ENCODE data around the gene EFCAB14. TPM values are rescaled to one million over a fixed set of nuclear protein-coding genes. Genes with fewer than 3 reads are reported as not detected.
"Not testable (repeated sequence)": the region's sequence is repeated elsewhere in the genome, so short reads cannot be mapped to it uniquely, and the experiment has no call there.

EFCAB14 gene
- total RNA-seq, 2 experiments from 2014 or later = 96.1 to 96.9 TPM

DNA sequence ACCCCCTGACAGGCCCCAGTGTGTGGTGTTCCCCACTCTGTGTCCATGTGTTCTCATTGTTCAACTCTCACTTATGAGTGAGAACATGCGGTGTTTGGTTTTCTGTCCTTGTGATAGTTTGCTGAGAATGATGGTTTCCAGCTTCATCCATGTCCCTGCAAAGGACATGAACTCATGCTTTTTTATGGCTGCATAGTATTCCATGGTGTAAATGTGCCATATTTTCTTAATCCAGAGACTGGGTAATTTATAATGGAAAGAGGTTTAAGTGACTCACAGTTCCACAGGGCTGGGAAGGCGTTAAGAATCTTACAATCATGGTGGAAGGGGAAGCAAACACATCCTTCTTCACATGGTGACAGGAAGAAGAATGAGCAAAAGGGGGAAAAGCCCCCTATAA, 64.2 kb downstream of the EFCAB14 start:
- H3K36me3 Mint-ChIP-seq (ENCODE audit: low read depth) = peaks cover 80% of the 10 kb centered on the region
- not testable (repeated sequence) for DNase-seq, H3K9me3 Mint-ChIP-seq, H3K27me3 Mint-ChIP-seq, H3K27ac Mint-ChIP-seq, H3K4me3 Mint-ChIP-seq
- POLR2A ChIA-PET = interaction anchor here (1.1 kb wide), 1 partner anchor 117 kb away, joined by 3 read pairs; no protein-coding TSS in a partner anchor
- CTCF ChIA-PET = interaction anchor here (1.0 kb wide), 1 partner anchor 31 kb away, joined by 3 read pairs; no protein-coding TSS in a partner anchor
- H3K4me1 Mint-ChIP-seq = peaks cover 27% of the 10 kb centered on the region

DNA sequence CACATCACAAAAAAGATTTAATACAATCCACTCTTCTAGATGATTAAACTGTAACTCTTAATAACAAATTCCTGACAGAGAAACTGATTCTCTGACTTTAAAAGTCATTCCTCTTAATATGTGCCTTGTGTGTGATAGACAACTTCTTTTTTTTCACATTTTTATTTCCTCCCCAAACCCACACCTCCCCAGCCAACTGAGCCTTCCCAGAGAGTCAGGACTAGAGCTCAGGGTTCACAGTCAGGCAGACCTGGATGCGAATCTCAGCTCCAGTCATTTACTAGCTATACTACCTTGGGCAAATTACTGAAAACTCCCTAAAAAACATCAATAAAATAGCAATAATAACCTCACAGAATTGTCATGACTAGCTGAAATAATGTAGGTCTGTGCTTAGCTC, 64.9 kb downstream of the EFCAB14 start:
- no peak for DNase-seq
- POLR2A ChIA-PET = interaction anchor here (1.1 kb wide), 1 partner anchor 116 kb away, joined by 3 read pairs; no protein-coding TSS in a partner anchor
- Mint-ChIP-seq H3K9me3 (peaks cover 15% of the 10 kb centered on the region), H3K36me3 (ENCODE audit: low read depth) (peaks cover 81% of the 10 kb centered on the region), H3K4me1 (peaks cover 21% of the 10 kb centered on the region), H3K4me3 (no peak overlapping the region), H3K27me3 (no peaks in the 10 kb centered on the region), H3K27ac (no peak overlapping the region)
- CTCF ChIA-PET = interaction anchor here (1.0 kb wide), 2 partner anchors 10 to 30 kb away, joined by 3 to 4 read pairs; no protein-coding TSS in a partner anchor

DNA sequence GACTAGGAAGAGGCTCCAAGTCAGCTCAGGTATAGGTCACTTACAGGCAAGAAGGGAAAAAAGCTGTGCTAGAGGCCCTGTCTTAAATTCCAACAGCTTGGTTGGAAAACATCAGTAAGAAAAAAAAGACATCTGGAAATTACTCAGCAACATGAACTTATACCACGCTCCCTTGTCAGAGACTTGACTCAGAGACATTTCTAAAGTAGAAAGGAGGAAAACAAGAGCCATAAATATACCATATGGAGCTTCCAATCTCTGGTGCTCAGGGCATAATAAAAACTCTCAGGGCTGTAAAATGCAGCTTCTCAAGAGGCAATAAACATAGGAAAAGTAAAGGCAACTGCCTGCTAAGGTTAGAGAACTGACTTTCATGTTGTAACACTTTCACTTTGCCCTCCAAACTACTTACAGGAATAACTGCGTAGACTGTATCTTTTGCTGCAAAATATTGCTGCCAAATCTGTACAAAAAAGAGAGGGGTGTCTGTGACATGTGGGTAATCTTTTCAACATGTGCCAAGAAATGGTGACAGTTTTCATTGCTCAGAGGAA, 65.4 kb downstream of the EFCAB14 start:
- CTCF ChIA-PET = interaction anchor here (1.0 kb wide), 2 partner anchors 10 to 30 kb away, joined by 3 to 4 read pairs; no protein-coding TSS in a partner anchor
- peak overlapping the region; percentile 16 for H3K27ac Mint-ChIP-seq

DNA sequence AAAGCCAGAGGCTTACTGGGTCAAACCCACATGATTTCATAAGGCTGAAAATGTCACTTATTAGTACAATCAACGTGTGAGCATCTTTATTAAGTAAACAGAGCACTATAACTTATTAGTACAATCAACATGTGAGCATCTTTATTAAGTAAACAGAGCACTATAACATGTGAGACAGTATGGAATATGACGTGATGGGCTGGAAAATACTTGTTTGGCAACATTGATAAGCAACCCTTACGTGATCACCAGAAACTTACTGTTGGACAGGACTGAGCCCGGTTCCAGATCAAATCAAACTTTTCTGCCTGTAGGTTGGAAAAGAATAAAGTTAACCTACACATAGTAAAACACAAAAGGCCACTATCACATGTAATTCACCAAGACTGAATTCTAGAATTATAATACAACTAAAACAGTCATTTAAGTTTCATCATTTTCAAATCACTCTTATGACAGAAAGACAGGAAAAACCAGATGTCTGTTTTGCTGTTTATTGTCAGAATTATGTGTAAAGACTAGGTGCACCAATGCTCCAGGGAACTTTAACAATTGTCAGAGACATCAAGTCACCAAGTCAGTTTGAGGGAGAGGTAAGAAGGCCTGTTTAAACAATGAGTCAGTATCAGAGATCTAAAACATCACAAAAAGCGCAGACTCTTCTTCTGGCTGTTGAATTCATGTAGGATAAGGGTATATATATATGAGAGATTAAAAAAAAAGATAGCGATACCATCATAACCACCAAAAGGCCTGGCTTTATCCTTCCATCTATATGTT, 66.4 kb downstream of the EFCAB14 start:
- Mint-ChIP-seq H3K4me1 (peaks cover 18% of the 10 kb centered on the region), H3K27me3 (no peaks in the 10 kb centered on the region), H3K27ac (no peak overlapping the region), H3K4me3 (no peak overlapping the region), H3K9me3 (peaks cover 15% of the 10 kb centered on the region), H3K36me3 (ENCODE audit: low read depth) (peaks cover 78% of the 10 kb centered on the region)
- ChIA-PET CTCF (no interaction called here), POLR2A (no interaction called here)
- DNase-seq = no peak

More for the DNA sequence above, 65.4 kb downstream of the EFCAB14 start:
- Mint-ChIP-seq H3K27me3 (no peaks in the 10 kb centered on the region), H3K9me3 (peaks cover 15% of the 10 kb centered on the region), H3K36me3 (ENCODE audit: low read depth) (peaks cover 84% of the 10 kb centered on the region), H3K4me3 (no peak overlapping the region), H3K4me1 (peaks cover 21% of the 10 kb centered on the region)
- DNase-seq = no peak
- POLR2A ChIA-PET = no interaction called here

DNA sequence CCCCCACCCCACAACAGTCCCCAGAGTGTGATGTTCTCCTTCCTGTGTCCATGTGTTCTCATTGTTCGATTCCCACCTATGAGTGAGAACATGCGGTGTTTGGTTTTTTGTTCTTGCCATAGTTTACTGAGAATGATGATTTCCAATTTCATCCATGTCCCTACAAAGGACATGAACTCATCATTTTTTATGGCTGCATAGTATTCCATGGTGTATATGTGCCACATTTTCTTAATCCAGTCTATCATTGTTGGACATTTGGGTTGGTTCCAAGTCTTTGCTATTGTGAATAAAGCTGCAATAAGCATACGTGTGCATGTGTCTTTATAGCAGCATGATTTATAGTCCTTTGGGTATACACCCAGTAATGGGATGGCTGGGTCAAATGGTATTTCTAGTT, 67.8 kb downstream of the EFCAB14 start:
- Mint-ChIP-seq H3K9me3 (peaks cover 15% of the 10 kb centered on the region), H3K36me3 (ENCODE audit: low read depth) (peaks cover 75% of the 10 kb centered on the region), H3K4me1 (peaks cover 19% of the 10 kb centered on the region)
- DNase-seq, POLR2A ChIA-PET, H3K27ac Mint-ChIP-seq, H3K27me3 Mint-ChIP-seq, H3K4me3 Mint-ChIP-seq: not testable (repeated sequence)
- CTCF ChIA-PET = interaction anchor here (0.6 kb wide), 1 partner anchor 435 kb away, joined by 3 read pairs; no protein-coding TSS in a partner anchor

DNA sequence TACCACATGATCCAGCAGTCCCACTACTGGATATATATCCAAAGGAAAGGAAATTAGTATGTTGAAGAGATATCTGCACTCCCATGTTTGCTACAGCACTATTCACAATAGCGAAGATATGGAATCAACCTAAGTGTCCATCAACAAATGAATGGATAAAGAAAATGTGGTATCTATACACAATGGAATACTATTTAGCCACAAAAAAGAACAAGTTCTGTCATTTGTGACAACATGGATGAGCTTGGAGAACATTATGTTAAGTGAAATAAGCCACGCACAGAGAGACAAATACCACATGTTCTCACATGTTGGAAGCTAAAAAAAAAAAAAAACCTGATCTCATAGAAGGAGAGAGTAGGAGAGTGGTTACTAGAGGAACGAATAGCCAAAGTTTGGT, 68.4 kb downstream of the EFCAB14 start:
- H3K4me1 Mint-ChIP-seq = peaks cover 19% of the 10 kb centered on the region
- POLR2A ChIA-PET = no interaction called here
- H3K36me3 Mint-ChIP-seq (ENCODE audit: low read depth) = peaks cover 69% of the 10 kb centered on the region
- CTCF ChIA-PET = interaction anchor here (0.6 kb wide), 2 partner anchors 57 to 434 kb away, joined by 3 to 4 read pairs; no protein-coding TSS in a partner anchor
- H3K4me3 Mint-ChIP-seq = no peak overlapping the region
- H3K27me3 Mint-ChIP-seq = no peaks in the 10 kb centered on the region
- peaks cover 15% of the 10 kb centered on the region for H3K9me3 Mint-ChIP-seq
- H3K27ac Mint-ChIP-seq = no peak overlapping the region
- DNase-seq = no peak

DNA sequence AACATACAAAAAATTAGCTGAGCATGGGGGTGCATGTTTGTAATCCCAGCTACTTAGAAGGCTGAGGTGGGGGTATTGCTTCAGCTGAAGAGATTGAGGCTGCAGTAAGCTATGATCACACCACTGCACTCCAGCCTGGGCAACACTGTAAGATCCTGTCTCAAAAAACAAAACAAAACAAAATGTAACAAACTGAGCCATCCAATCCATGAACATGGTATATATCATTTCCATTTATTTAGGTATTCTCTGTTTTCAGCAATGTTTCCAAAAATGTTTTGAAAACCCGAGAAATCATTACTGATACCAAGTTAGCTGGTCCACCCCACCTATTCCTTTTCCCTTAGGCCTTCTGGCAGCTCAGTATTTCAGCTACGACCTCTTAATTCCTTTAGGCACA, 69.2 kb downstream of the EFCAB14 start:
- POLR2A ChIA-PET = interaction anchor here (1.1 kb wide), 1 partner anchor 46 kb away, joined by 3 read pairs; the partner anchor contains the start of gene MKNK1
- H3K9me3 Mint-ChIP-seq = peaks cover 12% of the 10 kb centered on the region
- DNase-seq = no peak
- CTCF ChIA-PET = interaction anchor here (0.6 kb wide), 1 partner anchor 56 kb away, joined by 4 read pairs; no protein-coding TSS in a partner anchor
- H3K27ac Mint-ChIP-seq = no peak overlapping the region
- H3K4me1 Mint-ChIP-seq = peaks cover 19% of the 10 kb centered on the region
- no peaks in the 10 kb centered on the region for H3K27me3 Mint-ChIP-seq
- peaks cover 63% of the 10 kb centered on the region for H3K36me3 Mint-ChIP-seq (ENCODE audit: low read depth)
- H3K4me3 Mint-ChIP-seq = no peak overlapping the region

DNA sequence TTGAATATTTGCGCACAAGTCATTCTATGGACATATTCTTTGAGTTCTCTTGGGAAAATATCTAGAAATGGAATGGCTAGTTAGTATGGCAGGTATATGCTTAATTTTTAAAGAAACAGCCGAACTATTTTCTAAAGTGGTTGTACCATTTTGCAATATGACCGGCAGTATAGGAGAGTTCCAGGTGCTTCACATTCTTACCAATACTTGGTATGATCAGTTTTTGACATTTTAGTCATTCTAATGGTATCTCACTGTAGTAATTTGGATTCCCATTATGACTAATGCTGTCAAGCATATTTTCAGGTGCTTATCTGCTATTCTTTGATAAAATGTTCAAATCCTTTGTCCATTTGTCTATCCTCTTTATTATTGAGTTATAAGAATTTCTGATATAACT, 71.3 kb downstream of the EFCAB14 start:
- ChIA-PET POLR2A (no interaction called here), CTCF (interaction anchor here (0.6 kb wide), 1 partner anchor 522 kb away, joined by 3 read pairs; no protein-coding TSS in a partner anchor)
- H3K4me3 Mint-ChIP-seq = no peak overlapping the region
- H3K4me1 Mint-ChIP-seq = peaks cover 5% of the 10 kb centered on the region
- no peaks in the 10 kb centered on the region for H3K27me3 Mint-ChIP-seq
- peaks cover 48% of the 10 kb centered on the region for H3K36me3 Mint-ChIP-seq (ENCODE audit: low read depth)
- peaks cover 10% of the 10 kb centered on the region for H3K9me3 Mint-ChIP-seq
- DNase-seq = no peak
- no peak overlapping the region for H3K27ac Mint-ChIP-seq

DNA sequence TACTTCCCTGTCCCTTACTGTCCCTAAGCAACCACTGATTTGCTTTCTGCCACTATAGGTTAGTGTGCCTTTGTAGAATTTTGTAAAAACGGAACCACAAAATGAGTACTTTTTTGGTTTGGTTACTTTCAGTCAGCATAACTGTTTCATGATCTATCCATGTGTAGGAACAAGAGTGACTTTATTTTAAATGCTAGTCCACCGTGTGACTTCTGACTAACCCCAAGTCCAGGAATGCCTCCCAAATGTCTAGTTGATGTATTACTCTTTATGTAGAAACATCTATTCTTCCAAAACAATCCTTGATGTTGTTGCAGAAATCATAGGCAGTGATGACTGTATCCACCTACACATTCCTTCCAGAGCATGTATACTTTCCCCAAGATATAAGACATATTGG, 72.1 kb downstream of the EFCAB14 start:
- no peak overlapping the region for H3K4me3 Mint-ChIP-seq
- no peak overlapping the region for H3K27ac Mint-ChIP-seq
- no peaks in the 10 kb centered on the region for H3K27me3 Mint-ChIP-seq
- peaks cover 47% of the 10 kb centered on the region for H3K36me3 Mint-ChIP-seq (ENCODE audit: low read depth)
- POLR2A ChIA-PET = no interaction called here
- peaks cover 10% of the 10 kb centered on the region for H3K9me3 Mint-ChIP-seq
- H3K4me1 Mint-ChIP-seq = peaks cover 2% of the 10 kb centered on the region
- CTCF ChIA-PET = no interaction called here
- no peak for DNase-seq

DNA sequence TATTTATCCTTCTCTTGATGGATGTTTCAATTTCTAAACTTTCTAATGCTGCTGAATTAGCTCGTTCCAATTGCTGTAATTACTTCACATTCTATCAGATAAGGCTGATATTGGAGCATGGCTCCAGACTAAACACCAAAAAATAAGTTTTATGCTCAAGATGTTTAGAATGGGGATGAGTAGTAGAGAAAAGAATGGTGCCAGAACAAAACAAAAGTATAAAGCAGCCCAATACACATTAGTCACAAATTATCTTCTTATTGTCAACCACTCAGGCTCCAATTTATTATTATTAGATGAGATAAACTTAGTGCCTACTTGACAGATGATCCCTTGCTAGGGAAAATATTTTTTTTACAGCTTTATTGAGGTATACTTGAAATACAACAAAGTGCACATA, 72.6 kb downstream of the EFCAB14 start:
- peaks cover 50% of the 10 kb centered on the region for H3K36me3 Mint-ChIP-seq (ENCODE audit: low read depth)
- no peak for DNase-seq
- ChIA-PET CTCF (no interaction called here), POLR2A (no interaction called here)
- H3K27ac Mint-ChIP-seq = no peak overlapping the region
- H3K4me1 Mint-ChIP-seq = peaks cover 2% of the 10 kb centered on the region
- H3K9me3 Mint-ChIP-seq = peaks cover 10% of the 10 kb centered on the region
- H3K4me3 Mint-ChIP-seq = no peak overlapping the region
- H3K27me3 Mint-ChIP-seq = no peaks in the 10 kb centered on the region

DNA sequence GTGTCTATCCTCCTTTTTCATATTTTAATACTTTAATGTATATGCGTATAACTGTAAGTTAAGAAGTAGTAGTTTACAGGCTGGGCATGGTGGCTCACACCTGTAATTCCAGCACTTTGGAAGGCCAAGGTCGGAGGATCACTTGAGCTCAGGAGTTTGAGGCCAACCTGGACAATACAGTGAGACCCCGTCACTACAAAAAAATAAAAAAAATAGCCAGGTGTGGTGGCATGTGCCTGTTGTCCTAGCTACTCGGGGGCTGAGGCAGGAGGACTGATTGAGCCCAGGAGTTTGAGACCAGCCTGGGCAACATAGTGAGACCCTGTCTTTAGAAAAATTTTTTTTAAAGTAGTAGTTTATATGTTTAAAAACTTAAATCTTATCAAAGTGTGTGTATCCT, 73.1 kb downstream of the EFCAB14 start:
- peaks cover 10% of the 10 kb centered on the region for H3K9me3 Mint-ChIP-seq
- H3K27ac Mint-ChIP-seq = no peak overlapping the region
- H3K27me3 Mint-ChIP-seq = no peaks in the 10 kb centered on the region
- H3K4me1 Mint-ChIP-seq = peaks cover 2% of the 10 kb centered on the region
- DNase-seq = no peak
- CTCF ChIA-PET = no interaction called here
- POLR2A ChIA-PET = no interaction called here
- H3K36me3 Mint-ChIP-seq (ENCODE audit: low read depth) = peaks cover 49% of the 10 kb centered on the region
- H3K4me3 Mint-ChIP-seq = no peak overlapping the region

DNA sequence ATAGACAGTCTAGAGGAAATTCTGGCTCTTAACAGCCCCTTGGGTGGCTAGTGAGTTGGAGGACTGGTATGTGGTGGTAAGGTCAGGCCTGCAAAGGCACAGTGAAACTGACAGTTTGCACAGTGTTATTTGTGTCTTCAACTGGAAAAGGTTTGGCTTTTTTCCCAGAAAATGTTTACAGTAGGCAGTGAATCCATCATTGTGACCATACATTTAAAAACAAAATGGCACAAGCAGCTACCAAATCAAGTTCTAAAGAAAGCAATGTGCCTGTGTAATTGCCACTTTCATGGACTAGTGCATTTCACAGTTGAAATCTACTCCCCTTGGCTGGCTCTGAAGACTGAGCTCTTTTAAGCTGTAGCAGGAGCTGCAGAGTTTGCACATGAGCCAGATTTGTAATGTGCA, 75.5 kb downstream of the EFCAB14 start:
- Mint-ChIP-seq H3K4me3 (no peak overlapping the region), H3K27me3 (no peaks in the 10 kb centered on the region), H3K27ac (no peak overlapping the region), H3K4me1 (peaks cover 2% of the 10 kb centered on the region), H3K9me3 (no peaks in the 10 kb centered on the region), H3K36me3 (ENCODE audit: low read depth) (peaks cover 32% of the 10 kb centered on the region)
- CTCF ChIA-PET = interaction anchor here (1.1 to 1.5 kb wide), 2 partner anchors 9 to 10 kb away, joined by 4 read pairs; no protein-coding TSS in a partner anchor
- POLR2A ChIA-PET = no interaction called here
- no peak for DNase-seq

DNA sequence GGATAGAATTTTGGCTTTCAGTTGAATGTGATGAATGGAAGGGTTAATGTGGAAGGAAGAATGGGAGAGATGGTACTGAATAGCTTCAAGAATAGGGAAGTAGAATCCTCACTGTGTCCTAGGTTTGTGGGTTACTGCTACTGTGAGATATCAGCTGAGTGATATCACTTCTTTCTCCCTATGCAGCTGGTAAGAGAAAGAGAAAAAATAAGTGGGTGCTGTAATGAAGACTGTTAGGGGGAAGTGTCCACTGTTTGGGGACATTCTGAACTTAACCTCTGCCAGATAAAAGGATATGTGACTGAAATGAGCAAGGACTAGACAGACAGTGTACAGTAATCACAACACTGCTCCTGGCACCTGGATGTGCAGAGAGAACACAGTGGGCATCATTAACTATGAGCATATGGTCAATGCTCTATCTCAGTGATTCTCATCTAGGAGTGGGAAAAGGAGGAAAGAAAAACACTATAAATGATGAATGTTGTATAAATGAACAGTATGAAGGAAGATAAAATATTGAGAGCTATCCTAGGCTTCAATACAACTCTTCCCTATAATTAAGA, 76.7 kb downstream of the EFCAB14 start:
- POLR2A ChIA-PET = no interaction called here
- Mint-ChIP-seq H3K27ac (no peak overlapping the region), H3K27me3 (no peaks in the 10 kb centered on the region), H3K4me3 (no peak overlapping the region), H3K9me3 (no peaks in the 10 kb centered on the region), H3K36me3 (ENCODE audit: low read depth) (peaks cover 27% of the 10 kb centered on the region), H3K4me1 (no peaks in the 10 kb centered on the region)
- CTCF ChIA-PET = interaction anchor here (1.5 kb wide), 1 partner anchor 8 kb away, joined by 4 read pairs; no protein-coding TSS in a partner anchor
- no peak for DNase-seq
